ENCODE results near the gene LINC00632.

DNA sequence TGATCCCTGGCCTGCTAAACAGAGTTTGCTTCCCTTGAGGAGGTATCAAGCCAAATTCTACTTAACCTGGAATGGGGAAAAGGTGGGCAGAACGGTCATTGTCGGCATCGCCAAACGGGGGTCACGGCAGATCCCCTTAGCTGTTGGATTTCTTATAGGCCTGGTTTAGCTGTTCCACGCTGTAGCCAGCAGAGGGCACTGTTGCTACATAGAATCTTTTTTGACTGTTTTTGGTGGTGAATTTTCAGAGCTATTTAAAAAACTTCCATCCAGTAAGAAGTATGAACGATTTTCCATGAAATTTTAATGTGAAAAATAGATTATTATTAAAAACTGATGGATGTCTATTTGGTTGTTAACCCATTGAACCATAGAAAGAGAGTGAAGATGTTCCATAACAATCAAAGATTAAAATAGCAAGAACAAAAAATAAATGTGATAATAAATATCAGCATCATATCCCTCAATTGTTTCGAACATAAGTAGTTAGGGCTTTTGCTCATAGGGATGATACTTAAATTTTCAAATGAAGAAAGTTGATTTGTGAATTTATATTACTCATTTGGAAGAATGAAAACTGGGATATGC lies 56.6 kb downstream of the LINC00632 start:
- TF ChIP-seq CTCF (IDR thresholded peaks at IDR 0.05; ENCODE audit: low read length) (peak; percentile 58), EZH2 (IDR thresholded peaks at IDR 0.05; ENCODE audit: borderline replicate concordance, low read length) (no peak)
